Parathyroid adenoma (tissue), 2 donors: ENCODE results near the gene METTL13.

Source experiments
- H2AFZ ChIP-seq: fragments of 300-600 bp; sonication (generic); one replicate; pipeline ENCODE4 v1.7.0; 2017; ENCODE audit warnings: antibody characterized with exemption, mild to moderate bottlenecking
- H3K27ac ChIP-seq: fragments of 300-600 bp; sonication (generic); one replicate; pipeline ENCODE4 v1.7.0; 2017
- H3K27me3 ChIP-seq: fragments of 300-600 bp; sonication (generic); one replicate; pipeline ENCODE4 v1.7.0; 2017; ENCODE audit warnings: low read length; ENCODE audit not compliant: control insufficient read depth, insufficient read depth
- H3K36me3 ChIP-seq: fragments of 300-600 bp; sonication (generic); one replicate; pipeline ENCODE4 v1.7.0; 2017; ENCODE audit warnings: low read length; ENCODE audit not compliant: control insufficient read depth, insufficient read depth
- H3K4me1 ChIP-seq: fragments of 300-600 bp; sonication (generic); one replicate; pipeline ENCODE4 v1.7.0; 2017; ENCODE audit warnings: control low read depth
- H3K4me2 ChIP-seq: fragments of 300-600 bp; sonication (generic); one replicate; pipeline ENCODE4 v1.7.0; 2017; ENCODE audit warnings: low read length
- H3K4me3 ChIP-seq: fragments of 300-600 bp; sonication (generic); one replicate; pipeline ENCODE4 v1.7.0; 2017; ENCODE audit warnings: low read depth, low read length
- H3K79me2 ChIP-seq: fragments of 300-600 bp; sonication (generic); one replicate; pipeline ENCODE4 v1.7.0; 2017; ENCODE audit warnings: control low read depth
- H3K9ac ChIP-seq: fragments of 300-600 bp; sonication (generic); one replicate; pipeline ENCODE4 v1.7.0; 2017; ENCODE audit warnings: mild to moderate bottlenecking
- H3K9me3 ChIP-seq: fragments of 300-600 bp; sonication (generic); one replicate; pipeline ENCODE4 v1.7.0; 2017; ENCODE audit warnings: low read length; ENCODE audit not compliant: control insufficient read depth
- CTCF ChIP-seq: fragments of 300-600 bp; sonication (generic); IDR thresholded peaks from one replicate; pipeline ENCODE4 v1.7.0; 2017; ENCODE audit warnings: antibody characterized with exemption, mild to moderate bottlenecking
- donor health status: primary hyperparathyroidism.

Gene METTL13

GRCh38 chr1:171833091-171833825 lies 51.8 kb downstream of the METTL13 start:
- Histone ChIP-seq H3K79me2 (no peaks in the 10 kb centered on the region), H3K4me3 (no peak overlapping the region), H3K4me1 (no peaks in the 10 kb centered on the region), H3K27me3 (no peaks in the 10 kb centered on the region), H3K4me2 (no peak overlapping the region), H2AFZ (no peak overlapping the region), H3K27ac (no peak overlapping the region), H3K36me3 (no peaks in the 10 kb centered on the region), H3K9me3 (no peaks in the 10 kb centered on the region), H3K9ac (no peak overlapping the region)
- TF ChIP-seq CTCF = no peak

- H3K27me3 ChIP-seq = no peaks in the 10 kb centered on the region
- no peaks in the 10 kb centered on the region for H3K9me3 ChIP-seq
- no peaks in the 10 kb centered on the region for H3K79me2 ChIP-seq
- H3K9ac ChIP-seq = no peak overlapping the region
- no peak for TF ChIP-seq CTCF
- no peaks in the 10 kb centered on the region for H3K4me1 ChIP-seq
- no peak overlapping the region for H3K4me2 ChIP-seq
- no peak overlapping the region for H2AFZ ChIP-seq
- no peak overlapping the region for H3K4me3 ChIP-seq
- no peaks in the 10 kb centered on the region for H3K36me3 ChIP-seq
- no peak overlapping the region for H3K27ac ChIP-seq
Observed at GRCh38 chr1:171834821-171835220, 53.4 kb downstream of the METTL13 start.

GRCh38 chr1:171835891-171836290 lies 54.4 kb downstream of the METTL13 start:
- Histone ChIP-seq H3K27me3 (no peaks in the 10 kb centered on the region), H3K79me2 (no peaks in the 10 kb centered on the region), H3K4me2 (no peak overlapping the region), H3K9ac (no peak overlapping the region), H3K36me3 (no peaks in the 10 kb centered on the region), H3K9me3 (no peaks in the 10 kb centered on the region), H2AFZ (no peak overlapping the region), H3K4me3 (no peak overlapping the region), H3K4me1 (no peaks in the 10 kb centered on the region), H3K27ac (no peak overlapping the region)
- no peak for TF ChIP-seq CTCF

- Histone ChIP-seq H2AFZ (peak within 1 kb of the TSS; percentile 95), H3K36me3 (no peaks in the 10 kb centered on the region), H3K4me2 (peak within 1 kb of the TSS; percentile 95), H3K4me3 (peak within 1 kb of the TSS; percentile 59), H3K27me3 (no peaks in the 10 kb centered on the region), H3K9me3 (no peaks in the 10 kb centered on the region), H3K79me2 (no peaks in the 10 kb centered on the region), H3K27ac (peak within 1 kb of the TSS; percentile 57), H3K9ac (no peak within 1 kb of the TSS), H3K4me1 (no peaks in the 10 kb centered on the region)
- no peak for TF ChIP-seq CTCF
Observed at GRCh38 chr1:171841050-171841910, 59.8 kb downstream of the METTL13 start, which contains the start of gene DNM3. Gene DNM3, plus strand, starts transcription at chr1:171841498. Its CDS starts 159 bp downstream, at chr1:171841657.
